PC-3 (cell line): ENCODE data around the gene ARHGAP15. TPM values are rescaled to one million over a fixed set of nuclear protein-coding genes. Genes with fewer than 3 reads are reported as not detected.
"Not testable (repeated sequence)": the region's sequence is repeated elsewhere in the genome, so short reads cannot be mapped to it uniquely, and the experiment has no call there.

Source experiments
- ATAC-seq: fragments of 200-7000 bp; cut with Tn5 transposase; 2 replicates; pipeline ENCODE4 v1.9.1; 2020; ENCODE audit warnings: mild to moderate bottlenecking, moderate library complexity
- BruUV-seq: library from RNA; stranded (reverse); fragments of 400-500 nt; replicated peaks from 2 replicates; lab custom pipeline; 2021; lab: Mats Ljungman, UMichigan
- CTCF ChIA-PET: fragments of 300-600 bp; sonication (Branson Sonifier 250); formaldehyde crosslinking; loops from one replicate; lab custom pipeline; 2022; ENCODE audit warnings: antibody characterized with exemption; lab: Charles Lee
- POLR2A ChIA-PET: fragments of 300-600 bp; sonication (Branson Sonifier 250); formaldehyde crosslinking; loops from one replicate; lab custom pipeline; 2022; ENCODE audit warnings: antibody characterized with exemption; ENCODE audit not compliant: unreplicated experiment; lab: Charles Lee
- DNase-seq: peaks from one replicate; pipeline ENCODE4 v3.0.0-alpha.2; 2015
- H2AFZ ChIP-seq: fragments of 300-600 bp; sonication (generic); 2 replicates; pipeline ENCODE4 v1.6.0; 2016; ENCODE audit warnings: antibody characterized with exemption, low read length
- H3F3A ChIP-seq: fragments of 300-600 bp; sonication (generic); one replicate; pipeline ENCODE4 v1.6.0; 2017; ENCODE audit warnings: antibody characterized with exemption, low read length, control low read depth, mild to moderate bottlenecking; ENCODE audit not compliant: unreplicated experiment
- H3K27ac ChIP-seq: fragments of 300-600 bp; sonication (generic); 2 replicates; pipeline ENCODE4 v1.5.1; 2016; ENCODE audit warnings: mild to moderate bottlenecking, low read length
- H3K27me3 ChIP-seq: fragments of 300-600 bp; sonication (generic); 2 replicates; pipeline ENCODE4 v1.6.1; 2016; ENCODE audit warnings: low read length, mixed read lengths
- H3K36me3 ChIP-seq: fragments of 300-600 bp; sonication (generic); 2 replicates; pipeline ENCODE4 v1.6.1; 2016; ENCODE audit warnings: low read depth, mixed run types, low read length, mixed read lengths
- H3K4me1 ChIP-seq: fragments of 300-600 bp; sonication (generic); 2 replicates; pipeline ENCODE4 v1.5.1; 2016; ENCODE audit warnings: low read length; ENCODE audit not compliant: insufficient read depth
- H3K4me2 ChIP-seq: fragments of 300-600 bp; sonication (generic); 2 replicates; pipeline ENCODE4 v1.6.0; 2016; ENCODE audit warnings: low read length
- H3K4me3 ChIP-seq: fragments of 300-600 bp; sonication (generic); 2 replicates; pipeline ENCODE4 v1.5.1; 2016; ENCODE audit warnings: mild to moderate bottlenecking, low read length, mixed read lengths
- H3K79me2 ChIP-seq: fragments of 300-600 bp; sonication (generic); 2 replicates; pipeline ENCODE4 v1.6.1; 2017; ENCODE audit warnings: low read length, mixed read lengths
- H3K9ac ChIP-seq: fragments of 300-600 bp; sonication (generic); 2 replicates; pipeline ENCODE4 v1.6.0; 2016; ENCODE audit warnings: mild to moderate bottlenecking, low read length
- H3K9me2 ChIP-seq: fragments of 300-600 bp; sonication (generic); replicated peaks from 2 replicates; pipeline ENCODE4 v1.6.1; 2016; ENCODE audit warnings: mixed run types, low read length, mixed read lengths
- H3K9me3 ChIP-seq: fragments of 300-600 bp; sonication (generic); 2 replicates; pipeline ENCODE4 v1.6.1; 2016; ENCODE audit warnings: low read length, mixed read lengths
- H4K20me1 ChIP-seq: fragments of 300-600 bp; sonication (generic); 2 replicates; pipeline ENCODE4 v1.6.1; 2016; ENCODE audit warnings: low read length, mixed read lengths
- CTCF ChIP-seq: fragments of 300-600 bp; sonication (generic); conservative IDR thresholded peaks from 2 replicates; pipeline ENCODE4 v1.5.1; 2017; ENCODE audit warnings: antibody characterized with exemption, low read depth, mild to moderate bottlenecking, low read length
- EZH2 ChIP-seq: fragments of 300-600 bp; sonication (generic); IDR thresholded peaks from one replicate; pipeline ENCODE4 v1.6.1; 2017; ENCODE audit warnings: antibody characterized with exemption, mild to moderate bottlenecking, low read length; ENCODE audit not compliant: unreplicated experiment
- EZH2phosphoT487 ChIP-seq: fragments of 300-600 bp; sonication (generic); IDR thresholded peaks from 2 replicates; pipeline ENCODE4 v1.6.1; 2018; ENCODE audit warnings: mild to moderate bottlenecking, antibody characterized with exemption, low read length, borderline replicate concordance
- intact Hi-C: fragments of 100-400 bp; cut with micrococcal nuclease; formaldehyde crosslinking; loops from 2 replicates; pipeline ENCODE4 v1.9.0; 2023
- total RNA-seq: library from RNA; depleted of rRNA; stranded (reverse); fragments of >200 nt; gene quantifications from 2 replicates; pipeline ENCODE4 v1.2.3, GENCODE V29; 2014

ARHGAP15 gene
- total RNA-seq, 1 experiment from 2014 or later, result not detected

- POLR2A ChIA-PET, result no interaction called here
- Histone ChIP-seq H3K27ac (no peak overlapping the region), H2AFZ (no peak overlapping the region), H3K4me1 (no peaks in the 10 kb centered on the region), H3K4me3 (no peak overlapping the region), H3K9me2 (no peaks in the 10 kb centered on the region), H3K9ac (no peak overlapping the region), H3K9me3 (no peaks in the 10 kb centered on the region), H3K4me2 (no peak overlapping the region), H3K79me2 (no peaks in the 10 kb centered on the region), H4K20me1 (no peaks in the 10 kb centered on the region), H3K36me3 (no peaks in the 10 kb centered on the region), H3K27me3 (no peaks in the 10 kb centered on the region), H3F3A (no peaks in the 10 kb centered on the region)
- BruUV-seq, result no TSS peak
- DNase-seq (no peak), ATAC-seq (no peak)
- intact Hi-C loops, result no loop called here
- TF ChIP-seq EZH2phosphoT487 (no peak), CTCF (no peak), EZH2 (no peak)
- CTCF ChIA-PET, result no interaction called here
These were observed 40.8 kb upstream of the ARHGAP15 start for GRCh38 chr2:143088388-143088787.

- BruUV-seq, ATAC-seq, POLR2A ChIA-PET, H3K9ac ChIP-seq, H3K79me2 ChIP-seq, DNase-seq, H4K20me1 ChIP-seq, H3K9me2 ChIP-seq, H3K9me3 ChIP-seq, intact Hi-C loops, H3F3A ChIP-seq, H3K27me3 ChIP-seq, H2AFZ ChIP-seq, CTCF ChIA-PET, H3K36me3 ChIP-seq, H3K4me3 ChIP-seq, H3K4me1 ChIP-seq, H3K27ac ChIP-seq, H3K4me2 ChIP-seq: not testable (repeated sequence)
These were observed 39.7 kb upstream of the ARHGAP15 start for GRCh38 chr2:143089520-143089919.

- Histone ChIP-seq H3F3A (no peaks in the 10 kb centered on the region), H3K36me3 (no peaks in the 10 kb centered on the region), H3K4me1 (no peaks in the 10 kb centered on the region), H3K4me2 (no peak overlapping the region), H4K20me1 (no peaks in the 10 kb centered on the region), H3K4me3 (no peak overlapping the region), H3K9me2 (no peaks in the 10 kb centered on the region), H3K27ac (no peak overlapping the region), H3K27me3 (peaks cover 25% of the 10 kb centered on the region), H2AFZ (no peak overlapping the region), H3K9ac (no peak overlapping the region), H3K79me2 (no peaks in the 10 kb centered on the region), H3K9me3 (no peaks in the 10 kb centered on the region)
- POLR2A ChIA-PET, result no interaction called here
- DNase-seq, result peak; percentile 78
- intact Hi-C loops, result loop anchor here (1.0 to 5.0 kb wide), 4 partner anchors 46 to 148 kb away; no protein-coding TSS in a partner anchor
- no TSS peak for BruUV-seq
- no peak for TF ChIP-seq EZH2phosphoT487
- TF ChIP-seq CTCF, result peak; percentile 86
- CTCF ChIA-PET, result interaction anchor here (0.6 to 1.1 kb wide), 5 partner anchors 61 to 235 kb away, joined by 3 to 7 read pairs (median 4); no protein-coding TSS in a partner anchor
- ATAC-seq, result peak; percentile 74
These were observed 18.3 kb upstream of the ARHGAP15 start for GRCh38 chr2:143110758-143111428.
